ENCODE data around the gene C2CD2. TPM values are rescaled to one million over a fixed set of nuclear protein-coding genes. Genes with fewer than 3 reads are reported as not detected.

Gene C2CD2
- total RNA-seq, 4 donors from 2014 or later = 39.4 to 79.5 (median 49.4) TPM

GRCh38 chr21:41914358-41914757 is 39.5 kb downstream of the C2CD2 start:
- DNase-seq (ENCODE audit: low spot score in 2 of 2) = no peak
- H3K4me3 ChIP-seq (ENCODE audit: low read depth, poor library complexity, severe bottlenecking) = no peak overlapping the region
- TF ChIP-seq POLR2A (IDR thresholded peaks at IDR 0.05) = no peak
- TF ChIP-seq CTCF (IDR thresholded peaks at IDR 0.05) = no peak
- intact Hi-C loops (cut with DNase I; ENCODE audit: low total_unique reads) = no loop called here
- WGBS, 2 donors = 94 to 97% methylated on average over 12 of the region's 12 CpGs

- no peak for DNase-seq (ENCODE audit: low spot score in 2 of 2)
- intact Hi-C loops (cut with DNase I; ENCODE audit: low total_unique reads) = no loop called here
- no peak overlapping the region for H3K4me3 ChIP-seq (ENCODE audit: low read depth, poor library complexity, severe bottlenecking)
- no peak for TF ChIP-seq CTCF (IDR thresholded peaks at IDR 0.05)
- TF ChIP-seq POLR2A (IDR thresholded peaks at IDR 0.05) = no peak
- 88 to 96% methylated on average over 9 of the region's 9 CpGs for WGBS, 2 donors
Measured at GRCh38 chr21:41913230-41913629, 40.6 kb downstream of the C2CD2 start.

GRCh38 chr21:41908829-41909228 is 45.0 kb downstream of the C2CD2 start:
- intact Hi-C loops (cut with DNase I; ENCODE audit: low total_unique reads) = no loop called here
- WGBS, 2 donors = 70 to 85% methylated on average over 3 of the region's 3 CpGs
- TF ChIP-seq CTCF (IDR thresholded peaks at IDR 0.05) (no peak), POLR2A (IDR thresholded peaks at IDR 0.05) (no peak)
- no peak for DNase-seq (ENCODE audit: low spot score in 2 of 2)
- H3K4me3 ChIP-seq (ENCODE audit: low read depth, poor library complexity, severe bottlenecking) = no peak overlapping the region

DNA sequence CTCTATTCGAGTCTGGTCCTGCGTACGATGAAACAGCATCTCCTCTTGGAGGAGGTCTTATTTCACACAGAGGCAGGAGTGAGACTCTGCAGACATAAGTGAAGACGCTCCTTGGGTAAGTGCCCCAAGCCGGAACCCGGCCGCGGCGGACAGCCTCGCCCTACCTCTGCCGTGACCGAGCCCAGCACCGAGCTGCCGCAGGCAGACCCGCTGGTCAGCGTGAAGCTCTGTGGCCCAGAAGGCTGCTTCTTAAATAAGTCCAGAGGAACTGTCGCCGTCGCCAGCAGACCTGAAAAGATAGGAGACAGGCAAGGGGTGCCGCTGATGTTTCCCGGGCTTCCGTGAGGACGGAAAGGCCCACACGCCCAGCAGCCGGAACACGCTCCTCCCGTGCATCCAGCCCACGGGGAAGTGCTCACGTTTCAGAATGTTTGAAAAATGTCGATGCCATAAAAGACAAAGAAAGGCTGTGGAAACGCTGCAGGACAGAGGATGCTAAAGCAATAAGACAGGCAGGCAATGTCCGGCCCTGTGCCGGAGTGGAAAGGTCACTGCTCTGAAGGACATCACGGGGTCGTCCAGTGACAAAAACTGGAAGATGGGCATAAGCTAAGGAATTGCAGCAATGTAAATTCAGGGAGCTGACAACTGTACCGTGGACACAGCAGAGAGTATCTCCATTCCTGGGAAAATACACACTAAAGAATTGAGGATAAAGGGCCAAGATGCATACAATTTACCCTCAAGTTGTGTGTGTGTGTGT is 46.1 kb downstream of the C2CD2 start:
- no peak for DNase-seq (ENCODE audit: low spot score in 2 of 2)
- intact Hi-C loops (cut with DNase I; ENCODE audit: low total_unique reads) = no loop called here
- WGBS, 2 donors = 90 to 94% methylated on average over 36 of the region's 36 CpGs
- no peak for TF ChIP-seq CTCF (IDR thresholded peaks at IDR 0.05)
- TF ChIP-seq POLR2A (IDR thresholded peaks at IDR 0.05) = no peak
- H3K4me3 ChIP-seq (ENCODE audit: low read depth, poor library complexity, severe bottlenecking) = no peak overlapping the region

GRCh38 chr21:41906770-41907169 is 47.0 kb downstream of the C2CD2 start:
- TF ChIP-seq CTCF (IDR thresholded peaks at IDR 0.05) (no peak), POLR2A (IDR thresholded peaks at IDR 0.05) (no peak)
- 89 to 93% methylated on average over 14 of the region's 14 CpGs for WGBS, 2 donors
- intact Hi-C loops (cut with DNase I; ENCODE audit: low total_unique reads) = no loop called here
- no peak overlapping the region for H3K4me3 ChIP-seq (ENCODE audit: low read depth, poor library complexity, severe bottlenecking)
- DNase-seq (ENCODE audit: low spot score in 2 of 2) = no peak
